RWPE2 (cell line): ENCODE measurements around the gene COX17.

Experiments
- ATAC-seq: fragments of 200-7000 bp; cut with Tn5 transposase; 3 replicates; pipeline ENCODE4 v1.9.1; 2021; ENCODE audit warnings: low read depth
- DNase-seq: peaks from one replicate; pipeline ENCODE4 v3.0.0-alpha.2; 2020; ENCODE audit warnings: low spot score
- H3K27ac ChIP-seq: fragments of 450-650 bp; 2 replicates; pipeline ENCODE4 v1.5.1; 2017; ENCODE audit warnings: mild to moderate bottlenecking; ENCODE audit not compliant: poor library complexity, severe bottlenecking
- H3K27me3 ChIP-seq: fragments of 250-450 bp; sonication (Bioruptor Pico); 2 replicates; pipeline ENCODE4 v1.5.1; 2021; ENCODE audit warnings: mild to moderate bottlenecking, moderate library complexity; ENCODE audit not compliant: insufficient read depth, poor library complexity, severe bottlenecking
- H3K36me3 ChIP-seq: fragments of 250-450 bp; sonication (Bioruptor Pico); 2 replicates; pipeline ENCODE4 v1.5.1; 2020; ENCODE audit warnings: low read depth, mild to moderate bottlenecking, moderate library complexity
- H3K4me1 ChIP-seq: fragments of 250-450 bp; sonication (Bioruptor Pico); 2 replicates; pipeline ENCODE4 v1.5.1; 2021; ENCODE audit warnings: mild to moderate bottlenecking, moderate library complexity; ENCODE audit not compliant: insufficient read depth, poor library complexity, severe bottlenecking
- H3K4me3 ChIP-seq: fragments of 250-450 bp; sonication (Bioruptor Pico); 2 replicates; pipeline ENCODE4 v1.5.1; 2021; ENCODE audit warnings: mild to moderate bottlenecking, moderate library complexity; ENCODE audit not compliant: severe bottlenecking
- H3K9me3 ChIP-seq: fragments of 250-450 bp; sonication (Bioruptor Pico); 2 replicates; pipeline ENCODE4 v1.5.1; 2021; ENCODE audit warnings: mild to moderate bottlenecking, moderate library complexity; ENCODE audit not compliant: severe bottlenecking
- TF ChIP-seq, protein P1 (sequence below): fragments of 450-650 bp; IDR thresholded peaks from one replicate; pipeline ENCODE4 v1.5.1; 2017; ENCODE audit warnings: mild to moderate bottlenecking, moderate library complexity; ENCODE audit not compliant: poor library complexity, severe bottlenecking

The COX17 gene

DNA sequence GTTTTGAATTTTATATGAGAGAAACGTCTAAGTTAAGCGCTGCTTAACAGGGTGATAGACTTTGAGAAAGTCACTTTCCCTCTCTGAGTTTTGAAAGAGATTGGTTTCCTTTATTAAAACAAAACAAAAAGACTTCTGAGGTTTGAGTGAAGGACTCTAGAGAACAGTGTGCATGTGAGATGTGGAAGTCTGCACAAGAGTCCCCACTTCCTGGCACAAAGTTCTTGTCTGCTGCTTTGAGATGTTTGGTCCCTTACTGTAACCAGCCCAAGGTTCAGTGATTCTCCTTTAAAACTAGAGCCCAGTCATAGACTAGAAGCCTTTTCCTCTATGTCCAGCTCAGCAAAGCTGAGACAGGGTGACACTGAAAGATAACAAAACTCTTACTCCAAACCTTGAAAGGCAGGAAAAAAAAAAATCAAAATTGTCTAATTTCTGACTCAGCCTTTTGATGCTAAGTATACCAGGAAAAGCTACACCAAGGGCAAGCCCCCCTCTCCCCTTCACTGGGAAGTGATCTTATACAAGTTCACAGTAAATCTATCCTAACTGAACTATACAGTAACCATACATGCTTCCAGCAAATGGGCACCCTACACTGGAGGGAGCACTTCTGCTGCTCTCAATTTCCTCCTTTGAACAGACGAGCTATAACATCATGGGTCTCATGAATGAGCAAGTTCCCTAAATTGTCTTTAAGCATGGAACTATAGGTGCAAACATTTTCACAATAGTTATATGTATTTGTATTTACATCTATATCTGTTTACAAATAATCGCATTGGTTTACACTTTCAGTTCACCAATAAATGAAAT lies 19.1 kb downstream of the COX17 start:
- H3K4me1 ChIP-seq: no peaks in the 10 kb centered on the region
- DNase-seq: no peak
- H3K4me3 ChIP-seq: no peak overlapping the region
- H3K27ac ChIP-seq: no peak overlapping the region
- no peaks in the 10 kb centered on the region for H3K36me3 ChIP-seq
- TF ChIP-seq, protein P1, sequence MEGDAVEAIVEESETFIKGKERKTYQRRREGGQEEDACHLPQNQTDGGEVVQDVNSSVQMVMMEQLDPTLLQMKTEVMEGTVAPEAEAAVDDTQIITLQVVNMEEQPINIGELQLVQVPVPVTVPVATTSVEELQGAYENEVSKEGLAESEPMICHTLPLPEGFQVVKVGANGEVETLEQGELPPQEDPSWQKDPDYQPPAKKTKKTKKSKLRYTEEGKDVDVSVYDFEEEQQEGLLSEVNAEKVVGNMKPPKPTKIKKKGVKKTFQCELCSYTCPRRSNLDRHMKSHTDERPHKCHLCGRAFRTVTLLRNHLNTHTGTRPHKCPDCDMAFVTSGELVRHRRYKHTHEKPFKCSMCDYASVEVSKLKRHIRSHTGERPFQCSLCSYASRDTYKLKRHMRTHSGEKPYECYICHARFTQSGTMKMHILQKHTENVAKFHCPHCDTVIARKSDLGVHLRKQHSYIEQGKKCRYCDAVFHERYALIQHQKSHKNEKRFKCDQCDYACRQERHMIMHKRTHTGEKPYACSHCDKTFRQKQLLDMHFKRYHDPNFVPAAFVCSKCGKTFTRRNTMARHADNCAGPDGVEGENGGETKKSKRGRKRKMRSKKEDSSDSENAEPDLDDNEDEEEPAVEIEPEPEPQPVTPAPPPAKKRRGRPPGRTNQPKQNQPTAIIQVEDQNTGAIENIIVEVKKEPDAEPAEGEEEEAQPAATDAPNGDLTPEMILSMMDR: no peak
- H3K27me3 ChIP-seq: no peaks in the 10 kb centered on the region
- no peak for ATAC-seq
- H3K9me3 ChIP-seq: no peaks in the 10 kb centered on the region

DNA sequence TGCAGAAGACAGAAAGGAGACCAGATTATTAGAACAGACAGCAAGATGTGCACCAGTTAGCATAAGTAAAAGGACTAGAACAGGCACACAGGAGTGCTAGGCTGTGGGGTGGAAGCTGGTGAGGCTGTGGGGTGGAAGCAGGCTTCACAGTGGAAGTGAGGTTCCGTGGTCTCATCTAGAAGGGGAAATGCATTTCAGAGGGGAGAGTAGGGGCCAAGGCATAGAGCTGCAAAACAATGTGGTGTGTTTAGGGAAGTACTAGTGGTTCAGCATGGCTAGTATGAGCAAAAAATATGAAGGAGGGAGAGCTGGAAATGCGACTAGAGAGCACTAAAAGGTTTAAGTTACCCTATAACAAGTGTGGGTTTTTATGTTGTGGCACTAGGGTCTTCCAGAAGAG lies 23.3 kb downstream of the COX17 start:
- Histone ChIP-seq H3K9me3 (no peaks in the 10 kb centered on the region), H3K4me1 (no peaks in the 10 kb centered on the region), H3K27ac (no peak overlapping the region), H3K27me3 (no peaks in the 10 kb centered on the region), H3K36me3 (no peaks in the 10 kb centered on the region), H3K4me3 (no peak overlapping the region)
- TF ChIP-seq, protein P1: no peak
- ATAC-seq (no peak), DNase-seq (no peak)

DNA sequence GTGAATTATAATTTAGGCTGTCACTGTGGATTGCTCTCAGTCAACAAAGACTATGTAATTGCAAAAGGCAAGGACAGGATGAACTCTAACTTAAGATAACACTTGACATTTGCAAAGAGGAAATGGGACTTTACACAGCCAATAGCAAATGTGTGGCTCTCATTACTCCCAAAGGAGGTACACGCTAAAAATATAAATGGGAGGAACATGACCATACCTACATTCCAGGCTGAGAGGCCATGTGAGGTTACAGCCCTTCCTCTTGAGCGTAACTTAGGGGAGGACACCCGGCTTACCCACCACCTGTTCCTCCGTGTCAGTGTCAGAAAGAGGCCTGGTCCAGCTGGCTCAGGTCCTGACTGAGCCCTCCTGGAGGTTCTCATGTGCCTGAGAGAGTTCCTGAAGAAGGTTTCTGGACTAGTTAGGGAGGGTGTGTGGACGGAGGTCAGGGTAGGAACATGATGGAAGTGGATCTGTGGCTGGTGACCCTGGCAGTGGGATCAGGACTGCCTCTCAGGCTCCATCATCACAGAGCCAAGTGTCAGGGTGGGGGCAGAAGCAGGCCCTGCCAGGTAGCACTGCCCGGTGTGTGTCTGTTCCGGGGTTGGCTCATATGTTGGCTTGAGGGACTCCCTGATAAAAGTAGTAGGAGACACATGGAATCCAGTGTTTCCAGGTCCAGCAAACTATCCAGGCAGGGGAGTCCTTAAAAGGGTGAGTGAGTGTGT lies 24.7 kb downstream of the COX17 start:
- H3K36me3 ChIP-seq: no peaks in the 10 kb centered on the region
- no peak overlapping the region for H3K4me3 ChIP-seq
- no peaks in the 10 kb centered on the region for H3K27me3 ChIP-seq
- no peak overlapping the region for H3K27ac ChIP-seq
- DNase-seq (no peak), ATAC-seq (no peak)
- TF ChIP-seq, protein P1: no peak
- H3K9me3 ChIP-seq: no peaks in the 10 kb centered on the region
- no peaks in the 10 kb centered on the region for H3K4me1 ChIP-seq

DNA sequence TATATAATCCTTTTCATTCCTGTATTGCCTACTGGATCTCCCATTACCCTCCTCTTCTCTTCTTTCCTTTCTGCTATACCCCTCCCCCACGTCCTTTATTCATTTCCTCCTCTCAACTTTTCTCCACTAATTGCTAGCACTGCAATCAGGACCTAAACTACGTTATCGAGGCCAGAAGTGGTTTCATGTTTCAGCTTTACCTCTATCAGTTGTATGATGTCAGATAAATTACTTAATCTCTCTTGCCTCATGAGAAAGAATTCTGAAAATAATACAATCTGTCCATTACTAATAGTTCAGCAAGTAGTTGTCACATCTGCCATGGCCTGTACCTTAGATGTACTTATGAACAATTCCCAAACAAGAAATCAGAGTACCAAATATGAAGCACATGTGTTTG lies 27.4 kb downstream of the COX17 start:
- no peak overlapping the region for H3K4me3 ChIP-seq
- H3K36me3 ChIP-seq: no peaks in the 10 kb centered on the region
- DNase-seq: no peak
- no peak for ATAC-seq
- no peaks in the 10 kb centered on the region for H3K4me1 ChIP-seq
- H3K27ac ChIP-seq: no peak overlapping the region
- no peaks in the 10 kb centered on the region for H3K9me3 ChIP-seq
- H3K27me3 ChIP-seq: no peaks in the 10 kb centered on the region
- TF ChIP-seq, protein P1: no peak
